Osteocyte (in vitro differentiated cells): ENCODE results near the gene CNP. TPM values are rescaled to one million over a fixed set of nuclear protein-coding genes. Genes with fewer than 3 reads are reported as not detected.

ENCODE experiments used
- DNase-seq: peaks from one replicate; pipeline ENCODE4 v3.0.0; 2021; ENCODE audit warnings: mixed read lengths; ENCODE audit not compliant: unreplicated experiment; ENCODE audit errors: extremely low spot score
- H3K27ac Mint-ChIP-seq: one replicate; pipeline ENCODE4 v1.8.0; 2021; ENCODE audit warnings: mild to moderate bottlenecking, mixed read lengths; ENCODE audit not compliant: unreplicated experiment
- H3K27me3 Mint-ChIP-seq: one replicate; pipeline ENCODE4 v1.8.0; 2021; ENCODE audit warnings: mixed read lengths; ENCODE audit not compliant: unreplicated experiment
- H3K36me3 Mint-ChIP-seq: one replicate; pipeline ENCODE4 v1.8.0; 2021; ENCODE audit warnings: mixed read lengths; ENCODE audit not compliant: unreplicated experiment
- H3K4me1 Mint-ChIP-seq: one replicate; pipeline ENCODE4 v1.8.0; 2021; ENCODE audit warnings: mixed read lengths; ENCODE audit not compliant: unreplicated experiment
- H3K4me3 Mint-ChIP-seq: one replicate; pipeline ENCODE4 v1.8.0; 2021; ENCODE audit warnings: mild to moderate bottlenecking, moderate library complexity, mixed read lengths; ENCODE audit not compliant: unreplicated experiment
- H3K9me3 Mint-ChIP-seq: one replicate; pipeline ENCODE4 v1.8.0; 2021; ENCODE audit warnings: mixed read lengths; ENCODE audit not compliant: unreplicated experiment
- CTCF ChIP-seq: fragments of 200-600 bp; sonication (generic); IDR thresholded peaks from 2 replicates; pipeline ENCODE4 v1.5.0; 2021; ENCODE audit warnings: antibody characterized with exemption, mild to moderate bottlenecking, moderate library complexity
- total RNA-seq: library from RNA; stranded (reverse); gene quantifications from 2 replicates; pipeline ENCODE4 v1.2.1, GENCODE V29; 2021

Gene CNP
- total RNA-seq, 1 donor from 2014 or later = 108 TPM

GRCh38 chr17:42026857-42027589 lies 60.4 kb downstream of the CNP start:
- no peak for TF ChIP-seq CTCF
- H3K27me3 Mint-ChIP-seq = peaks cover 3% of the 10 kb centered on the region
- no peaks in the 10 kb centered on the region for H3K9me3 Mint-ChIP-seq
- peaks cover 13% of the 10 kb centered on the region for H3K4me1 Mint-ChIP-seq
- peaks cover 7% of the 10 kb centered on the region for H3K36me3 Mint-ChIP-seq
- H3K27ac Mint-ChIP-seq = no peak overlapping the region
- no peak overlapping the region for H3K4me3 Mint-ChIP-seq
- DNase-seq = no peak

Other genes starting within 250 kb of the CNP start
- gene HAP1, start 232.2 kb upstream of the CNP start, total RNA-seq = 0.11 and 0.24 TPM in 2 replicates
- 79.8 and 92.6 TPM in 2 replicates for gene JUP, start 180.1 kb upstream of the CNP start, total RNA-seq
- 67.8 and 72.8 TPM in 2 replicates for gene P3H4, start 154.8 kb upstream of the CNP start, total RNA-seq
- 408 and 426 TPM in 2 replicates for gene FKBP10, start 153.8 kb upstream of the CNP start, total RNA-seq
- gene NT5C3B, start 130.6 kb upstream of the CNP start, total RNA-seq = 58.9 and 63.6 TPM in 2 replicates
- not detected in 2 replicates for gene KLHL10, start 129.0 kb upstream of the CNP start, total RNA-seq
- gene KLHL11, start 101.4 kb upstream of the CNP start, total RNA-seq = 16.0 and 18.4 TPM in 2 replicates
- gene ACLY, start 47.8 kb upstream of the CNP start, total RNA-seq = 141 and 143 TPM in 2 replicates
- 1.9 and 2.5 TPM in 2 replicates for gene ODAD4, start 36.2 kb upstream of the CNP start, total RNA-seq
- 73.9 and 92.8 TPM in 2 replicates for gene DNAJC7, start 50.6 kb downstream of the CNP start, total RNA-seq
- 48.9 and 51.3 TPM in 2 replicates for gene NKIRAS2, start 53.3 kb downstream of the CNP start, total RNA-seq
- gene C17orf113, start 83.8 kb downstream of the CNP start, total RNA-seq = 1.3 and 1.6 TPM in 2 replicates
- 0.16 TPM in 1 of 2 replicates, not detected in the other for gene ZNF385C, start 131.7 kb downstream of the CNP start, total RNA-seq
- 2.3 and 2.4 TPM in 2 replicates for gene DHX58, start 145.9 kb downstream of the CNP start, total RNA-seq
- 38.5 and 40.4 TPM in 2 replicates for gene KAT2A, start 154.6 kb downstream of the CNP start, total RNA-seq
- not detected in 2 replicates for gene HSPB9, start 156.0 kb downstream of the CNP start, total RNA-seq
- gene RAB5C, start 188.2 kb downstream of the CNP start, total RNA-seq = 121 and 126 TPM in 2 replicates
- not detected in 2 replicates for gene KCNH4, start 214.3 kb downstream of the CNP start, total RNA-seq
- not detected in 2 replicates for gene HCRT, start 218.7 kb downstream of the CNP start, total RNA-seq
- gene GHDC, start 227.7 kb downstream of the CNP start, total RNA-seq = 7.3 and 9.1 TPM in 2 replicates